HuH-7.5 (cell line): ENCODE measurements around the gene SLC51A.

ENCODE experiments used
- DNase-seq: peaks from one replicate; pipeline ENCODE4 v3.0.0; 2011; ENCODE audit warnings: low spot score

SLC51A gene

DNA sequence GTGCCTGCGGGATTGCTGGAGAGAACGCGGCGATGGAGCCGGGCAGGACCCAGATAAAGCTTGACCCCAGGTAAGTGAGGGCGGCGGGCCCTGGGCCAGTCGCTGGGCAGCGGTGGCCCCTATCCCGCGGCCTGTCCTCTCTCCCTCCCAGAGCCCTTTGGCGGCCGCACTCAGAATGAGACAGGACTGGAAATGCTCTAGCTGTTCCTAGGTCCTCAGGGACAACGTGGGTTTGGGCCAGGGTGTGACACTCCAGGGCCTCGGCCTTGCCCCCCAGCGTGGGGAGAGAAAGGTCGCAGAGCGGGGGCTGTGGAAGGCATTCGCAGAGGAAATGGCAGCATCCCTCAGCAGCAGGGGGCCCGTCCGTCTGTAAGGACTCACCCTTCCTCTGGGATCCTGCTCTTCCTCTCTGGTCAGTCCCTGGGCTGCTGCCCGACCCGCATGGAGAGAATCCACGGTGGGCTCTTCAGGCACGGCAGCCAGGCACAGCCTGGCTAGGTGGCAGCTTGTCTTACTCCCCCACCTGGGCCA lies 412 bp downstream of the SLC51A start:
- no peak for DNase-seq

DNA sequence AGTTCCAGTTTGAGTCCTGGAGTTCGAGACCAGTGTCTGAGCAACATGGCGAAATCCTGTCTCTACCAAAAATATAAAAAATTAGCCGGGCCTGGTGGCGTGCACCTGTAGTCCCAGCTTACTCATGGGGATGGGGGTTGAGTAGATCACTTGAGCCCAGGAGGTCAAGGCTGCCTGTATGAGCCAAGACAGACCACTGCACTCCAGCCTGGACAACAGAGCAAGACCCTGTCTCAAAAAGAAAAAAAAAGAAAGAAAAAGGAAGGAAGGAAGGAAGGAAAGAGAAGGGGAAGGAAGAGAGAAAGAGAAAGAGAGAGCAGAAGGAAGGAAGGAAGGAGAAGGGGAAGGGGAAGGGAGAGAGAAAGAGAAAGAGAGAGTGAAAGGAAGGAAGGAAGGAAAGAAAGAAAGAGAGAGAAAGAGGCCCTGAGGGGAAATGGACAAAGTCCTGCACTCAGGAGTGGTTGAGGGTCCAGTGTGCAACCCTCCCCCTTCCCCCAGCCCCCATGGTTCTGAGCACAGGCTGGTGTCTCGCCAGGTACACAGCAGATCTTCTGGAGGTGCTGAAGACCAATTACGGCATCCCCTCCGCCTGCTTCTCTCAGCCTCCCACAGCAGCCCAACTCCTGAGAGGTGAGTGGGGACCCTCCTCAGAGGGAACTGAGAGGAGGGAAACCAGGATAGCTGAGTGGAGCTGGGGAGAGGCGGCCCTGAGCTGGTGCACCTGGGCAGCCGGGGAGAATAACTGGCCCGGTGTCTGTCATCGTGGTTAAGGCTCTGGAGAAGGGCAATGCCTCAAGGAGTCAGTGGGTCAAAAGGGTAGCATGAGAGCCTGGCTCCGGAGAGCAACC lies 1.2 kb downstream of the SLC51A start:
- DNase-seq = no peak

DNA sequence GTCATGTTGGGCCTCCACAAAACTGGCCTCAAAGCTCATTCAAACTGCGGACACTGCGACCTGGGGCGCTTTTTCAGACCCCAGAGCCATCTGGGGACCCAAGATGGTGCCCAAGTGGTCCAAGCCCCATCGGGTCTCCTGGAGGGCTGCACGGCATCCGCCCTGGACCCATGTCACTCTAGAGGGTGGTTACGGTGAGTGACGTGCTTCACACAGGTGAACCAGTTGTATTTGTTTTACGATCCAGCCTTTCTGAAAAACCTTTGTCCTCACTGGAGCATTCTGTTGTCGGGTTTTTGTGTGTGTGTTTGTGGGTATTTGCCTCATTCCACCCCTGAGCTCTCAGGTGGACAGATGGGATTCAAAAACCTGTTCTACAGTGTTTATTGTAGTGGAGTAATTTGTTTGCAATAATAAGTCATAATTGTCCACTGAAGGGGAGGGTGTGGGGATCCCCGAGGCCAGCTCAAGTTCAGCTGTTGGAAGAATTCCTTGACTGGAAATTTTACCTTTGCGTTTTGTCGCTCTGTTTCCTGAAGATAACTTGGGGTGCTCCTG lies 1.9 kb downstream of the SLC51A start:
- no peak for DNase-seq

DNA sequence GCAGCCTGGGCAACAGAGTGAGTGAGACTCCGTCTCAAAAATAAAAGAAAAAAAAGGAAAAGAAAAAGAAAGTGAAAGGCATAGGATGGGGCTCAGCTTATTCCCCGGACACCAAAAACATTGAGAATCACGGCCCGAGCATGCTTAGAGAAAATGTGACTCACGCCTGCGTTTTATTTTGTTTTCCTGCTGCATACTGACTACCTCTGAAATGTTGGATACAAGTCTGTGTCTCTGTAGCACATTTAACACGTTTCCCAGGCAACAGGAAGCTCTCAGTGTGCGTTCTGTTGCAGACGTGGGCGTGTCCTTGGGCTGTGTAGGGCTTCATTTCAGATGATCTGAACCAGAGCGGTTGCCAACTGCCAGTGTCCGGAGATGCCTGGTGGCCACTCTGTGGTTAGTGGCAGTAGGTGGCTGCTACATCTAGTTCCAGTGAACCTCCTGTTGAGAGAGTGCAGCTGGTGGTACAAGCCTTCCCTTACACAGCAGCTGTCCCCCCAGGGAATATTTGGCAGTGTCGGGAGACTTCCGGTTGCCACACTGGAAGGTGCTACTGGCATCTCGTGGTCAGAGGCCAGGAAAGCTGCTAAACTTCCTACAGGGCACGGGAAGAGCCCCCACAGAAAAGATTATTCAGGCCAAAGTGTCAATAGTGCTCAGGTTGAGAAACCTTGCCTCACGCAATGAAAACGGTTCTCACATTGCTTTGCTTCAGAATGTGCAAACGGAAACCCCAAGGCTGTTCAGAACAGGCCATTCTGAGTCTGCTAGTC lies 3.0 kb downstream of the SLC51A start:
- no peak for DNase-seq

DNA sequence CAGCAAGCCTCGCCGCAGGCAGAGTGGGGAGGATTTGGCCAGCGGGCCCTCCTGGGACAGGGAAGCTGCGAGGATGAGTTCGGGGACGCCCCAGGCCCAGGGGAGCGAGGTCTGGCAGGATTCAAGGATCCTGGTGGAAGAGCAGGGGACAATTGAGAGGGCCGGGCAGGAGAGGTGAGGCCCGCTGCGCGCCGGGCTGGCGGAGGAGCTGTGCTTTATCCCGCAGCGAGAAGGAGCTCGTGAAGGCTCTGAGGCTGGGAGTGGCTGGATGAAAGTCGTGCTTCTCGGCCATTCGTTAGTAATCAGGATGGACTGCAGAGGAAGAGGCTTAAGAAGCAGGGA lies 3.6 kb downstream of the SLC51A start:
- DNase-seq = no peak

DNA sequence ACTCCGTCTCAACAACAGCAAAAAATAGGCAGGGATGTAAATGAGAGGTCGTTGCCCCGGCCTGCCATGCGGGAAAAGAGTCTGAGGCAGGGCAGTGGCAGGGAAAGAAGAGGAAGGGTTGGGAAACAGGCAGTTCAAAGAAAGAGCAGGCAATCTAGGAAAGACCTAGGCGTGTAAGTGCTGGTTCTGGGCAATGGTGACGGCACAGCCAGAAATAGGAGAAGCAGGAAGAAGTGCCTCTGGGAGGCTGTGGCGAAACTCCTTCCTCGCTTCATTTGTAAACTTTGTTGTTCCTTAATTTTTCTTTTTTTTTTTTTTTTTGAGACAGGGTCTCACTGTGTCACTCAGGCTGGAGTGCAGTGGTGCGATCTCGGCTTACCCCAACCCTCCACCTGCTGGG lies 4.3 kb downstream of the SLC51A start:
- DNase-seq = no peak

DNA sequence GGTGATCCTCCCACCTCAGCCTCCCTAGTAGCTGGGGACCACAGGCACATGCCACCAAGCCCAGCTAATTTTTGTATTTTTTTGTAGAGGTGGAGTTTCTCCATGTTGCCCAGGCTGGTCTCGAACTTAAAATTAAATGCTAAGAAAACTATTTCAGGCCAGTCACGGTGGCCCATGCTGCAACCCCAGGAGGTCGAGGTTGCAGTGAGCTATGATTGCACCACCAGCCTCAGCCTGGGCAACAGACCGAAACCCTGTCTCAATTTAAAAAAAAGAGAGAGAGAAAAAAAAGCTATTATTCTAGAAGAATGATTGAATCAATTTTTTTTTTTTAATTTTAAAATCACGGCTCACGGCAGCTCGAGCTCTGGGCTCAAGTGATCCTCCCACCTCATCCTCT lies 4.7 kb downstream of the SLC51A start:
- no peak for DNase-seq

DNA sequence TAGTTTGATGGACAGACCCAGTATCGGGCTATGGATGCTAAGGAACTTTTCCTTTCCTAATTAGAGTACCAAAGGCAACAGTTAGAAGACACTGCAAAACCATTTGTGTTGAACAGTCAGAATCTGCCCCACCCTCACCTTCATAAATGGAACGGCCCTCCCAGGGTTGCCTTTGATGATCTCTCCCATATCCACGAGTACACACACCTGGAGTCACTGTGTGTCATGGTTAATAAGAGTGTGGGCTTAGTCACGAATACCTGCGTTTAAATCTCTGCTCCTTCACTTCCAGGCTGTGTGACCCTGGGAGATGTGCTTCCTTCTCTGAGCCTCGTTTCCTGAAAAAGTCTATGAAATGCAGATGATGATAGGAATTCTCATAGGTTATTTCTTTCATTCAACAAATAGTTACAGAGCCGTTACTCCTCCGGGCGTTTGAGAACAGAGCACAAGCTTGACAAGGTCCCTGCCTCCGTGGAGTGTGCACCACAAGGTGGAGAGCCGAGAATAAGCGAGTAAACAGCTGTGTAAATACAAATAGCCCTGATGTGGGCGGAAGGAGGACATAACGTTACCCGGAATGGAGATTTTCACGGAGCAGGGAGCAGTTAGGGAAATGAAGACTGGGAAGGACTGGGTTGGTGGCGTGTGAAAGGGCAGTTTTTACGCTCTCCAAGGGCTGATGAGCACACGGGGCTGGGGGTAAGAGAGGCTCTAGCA lies 6.7 kb downstream of the SLC51A start:
- DNase-seq = no peak

DNA sequence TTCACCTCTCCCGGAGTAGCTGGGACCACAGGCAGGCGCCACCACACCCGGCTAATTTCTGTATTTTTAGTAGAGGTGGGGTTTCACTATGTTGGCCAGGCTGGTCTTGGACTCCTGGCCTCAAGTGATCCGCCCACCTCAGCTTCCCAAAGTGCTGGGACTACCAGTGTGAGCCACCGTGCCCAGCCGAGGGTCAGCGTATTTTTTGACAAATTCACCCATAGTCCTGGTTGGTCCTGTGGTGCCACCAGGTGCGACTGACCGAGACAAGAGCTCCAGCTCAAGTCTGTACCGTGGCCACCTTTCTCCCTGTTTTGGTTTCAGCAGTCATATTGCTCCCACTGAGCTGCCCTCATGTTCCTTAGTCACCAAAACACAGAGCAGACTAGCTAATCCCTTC lies 8.8 kb downstream of the SLC51A start:
- DNase-seq = no peak

DNA sequence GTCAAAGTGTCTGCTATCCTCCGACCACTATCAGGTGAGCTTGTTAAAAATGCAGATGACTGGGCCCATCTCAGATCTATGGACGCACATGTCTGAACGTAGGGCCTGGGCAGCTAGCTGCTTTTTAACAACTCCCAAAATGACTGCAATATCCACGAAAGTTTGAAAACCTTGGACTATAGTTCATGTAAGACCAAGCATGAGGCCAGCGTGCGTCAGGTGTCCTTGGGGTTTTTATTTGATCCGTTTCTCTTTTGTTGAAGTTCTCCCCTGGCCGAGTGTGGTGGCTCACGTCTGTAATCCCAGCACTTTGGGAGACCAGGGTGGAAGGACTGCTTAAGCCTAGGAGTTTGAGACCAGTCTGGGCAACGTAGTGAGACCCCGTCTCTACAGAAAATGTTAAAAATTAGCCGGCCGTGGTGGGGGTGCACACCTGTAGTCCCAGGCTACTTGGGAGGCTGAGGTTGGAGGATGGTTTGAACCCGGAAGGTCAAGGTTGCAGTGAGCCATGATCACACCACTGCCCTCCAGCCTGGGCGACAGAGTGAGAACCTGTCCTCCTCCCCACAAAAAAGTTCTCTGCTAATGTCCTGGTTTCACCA lies 9.5 kb downstream of the SLC51A start:
- no peak for DNase-seq

DNA sequence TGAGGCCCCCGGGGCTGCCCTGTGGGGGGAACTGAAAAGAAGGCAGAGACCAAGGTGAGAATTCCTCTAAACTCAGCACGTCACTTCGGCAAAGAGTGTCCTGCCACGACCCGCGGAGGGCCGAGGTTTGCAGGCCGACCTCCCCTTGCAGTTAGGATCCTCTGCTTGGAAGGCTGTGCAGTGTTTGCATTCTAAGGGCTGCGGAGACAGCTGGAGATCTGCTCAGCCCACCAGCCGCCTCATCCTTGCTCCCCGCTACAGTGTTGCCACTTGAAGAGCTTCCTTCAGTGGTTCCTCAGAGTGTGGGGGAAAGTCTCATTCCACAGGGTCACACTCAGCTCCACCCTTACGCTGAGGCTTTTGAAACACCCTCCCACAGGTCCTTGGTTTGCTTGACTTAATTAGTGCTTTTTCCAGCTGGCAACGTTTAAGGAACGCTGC lies 10.8 kb downstream of the SLC51A start:
- DNase-seq = no peak

DNA sequence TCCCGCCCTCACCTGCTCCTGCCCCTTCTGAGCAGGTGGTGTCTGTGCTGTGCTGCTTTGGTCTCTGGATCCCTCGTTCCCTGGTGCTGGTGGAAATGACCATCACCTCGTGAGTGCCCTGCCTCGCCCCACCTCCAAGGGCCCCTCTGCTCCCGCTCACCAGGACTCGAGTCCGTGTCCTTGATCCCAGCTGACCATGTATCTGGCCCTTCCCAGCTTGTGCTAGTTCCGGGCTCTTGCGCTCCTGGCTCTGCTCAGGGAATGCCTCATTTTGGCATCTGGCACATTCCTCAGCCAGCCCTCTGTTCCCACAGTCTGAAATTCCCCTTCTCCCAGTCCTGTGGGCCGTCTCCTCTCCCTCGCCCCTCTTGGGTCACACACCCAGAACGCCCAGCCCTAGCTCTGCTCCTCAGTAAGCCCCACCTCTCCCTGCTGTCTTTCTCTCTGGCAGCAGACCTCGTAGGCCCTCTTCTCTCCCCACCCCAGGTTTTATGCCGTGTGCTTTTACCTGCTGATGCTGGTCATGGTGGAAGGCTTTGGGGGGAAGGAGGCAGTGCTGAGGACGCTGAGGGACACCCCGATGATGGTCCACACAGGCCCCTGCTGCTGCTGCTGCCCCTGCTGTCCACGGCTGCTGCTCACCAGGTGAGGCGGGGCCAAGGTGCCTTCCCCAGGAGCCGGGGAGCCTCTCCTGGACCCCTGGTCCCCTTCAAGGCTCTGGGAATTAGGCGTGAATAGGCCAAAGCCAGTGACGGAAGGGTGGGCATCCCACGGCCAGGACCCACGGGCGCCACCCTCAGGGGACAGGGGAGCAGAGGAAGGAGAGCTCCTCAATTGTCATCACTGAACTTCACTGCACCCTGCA lies 11.5 kb downstream of the SLC51A start:
- DNase-seq = no peak

DNA sequence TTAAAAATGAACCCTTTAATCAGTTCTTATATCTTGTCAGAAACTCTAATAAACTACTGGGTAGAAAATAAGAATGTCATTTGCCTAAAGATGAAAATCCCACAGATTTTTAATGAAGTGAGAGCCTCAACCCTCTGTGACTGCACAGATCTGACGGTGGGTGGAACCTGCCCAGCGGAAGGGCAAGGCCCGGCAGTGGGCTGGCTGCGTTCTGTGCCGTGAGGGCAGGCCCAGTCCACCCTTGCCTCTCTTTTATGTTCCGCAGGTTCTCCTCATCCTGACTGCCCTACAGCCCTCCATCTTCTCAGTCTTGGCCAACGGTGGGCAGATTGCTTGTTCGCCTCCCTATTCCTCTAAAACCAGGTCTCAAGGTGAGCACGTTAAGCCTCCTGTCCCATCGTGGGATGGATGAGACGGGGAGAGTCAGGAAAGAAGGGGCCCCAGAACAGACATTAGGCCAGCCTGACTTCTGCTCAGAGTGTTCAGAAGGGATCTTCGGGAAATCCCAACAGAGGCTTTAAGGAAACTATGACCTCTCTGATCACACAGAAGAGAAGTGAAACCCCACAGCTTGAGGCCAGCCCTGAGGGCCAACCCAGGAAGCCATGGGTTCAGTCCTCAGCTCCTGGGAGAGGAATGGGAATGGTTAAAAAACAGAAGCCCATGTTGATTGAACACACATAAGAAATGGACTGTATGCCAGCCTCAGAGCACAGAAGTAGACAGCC lies 16.0 kb downstream of the SLC51A start:
- DNase-seq = no peak

DNA sequence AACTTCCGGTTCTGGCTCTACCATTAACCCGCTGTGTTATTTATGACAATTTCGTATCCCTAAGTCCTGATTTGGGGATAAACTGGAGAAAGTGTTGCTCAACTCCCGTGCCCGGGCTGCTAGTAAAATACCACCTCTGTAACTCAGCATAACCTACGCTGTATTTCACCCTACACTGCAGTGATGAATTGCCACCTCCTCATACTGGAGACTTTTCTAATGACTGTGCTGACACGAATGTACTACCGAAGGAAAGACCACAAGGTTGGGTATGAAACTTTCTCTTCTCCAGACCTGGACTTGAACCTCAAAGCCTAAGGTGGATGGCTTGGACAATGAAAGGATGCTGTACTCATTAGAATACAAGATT lies 16.5 kb downstream of the SLC51A start:
- DNase-seq = no peak

DNA sequence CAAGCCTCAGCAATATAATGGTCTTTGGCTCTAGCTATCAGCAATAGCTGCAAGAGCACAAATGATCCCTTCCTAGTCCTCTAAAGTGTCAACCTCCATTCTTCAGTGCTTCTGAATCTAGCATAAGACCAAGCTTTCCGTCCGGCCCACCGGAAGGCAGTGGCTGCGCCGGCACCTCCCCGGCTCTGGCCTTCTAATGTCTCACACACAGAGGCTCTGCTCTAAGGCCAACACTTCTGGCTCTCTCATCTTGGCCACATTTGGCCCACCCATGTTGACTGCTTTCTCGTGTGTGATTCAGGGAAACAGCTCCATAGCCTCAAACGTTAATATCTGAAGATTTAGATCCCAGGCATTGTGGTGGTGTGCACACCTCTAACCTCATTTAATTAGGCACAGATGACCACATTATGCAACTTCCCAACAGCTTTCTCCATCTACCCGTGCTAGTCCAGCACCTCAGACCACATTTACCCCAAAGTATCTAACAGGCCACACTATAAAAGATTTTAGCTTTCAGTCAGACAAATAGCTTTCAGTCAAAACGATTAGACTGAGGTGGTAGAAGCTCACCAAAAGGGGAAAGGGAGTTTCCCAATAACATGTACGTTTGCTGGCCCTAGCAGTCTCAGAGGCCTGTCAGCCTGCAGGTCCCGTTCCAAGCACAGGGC lies 19.3 kb downstream of the SLC51A start:
- no peak for DNase-seq

DNA sequence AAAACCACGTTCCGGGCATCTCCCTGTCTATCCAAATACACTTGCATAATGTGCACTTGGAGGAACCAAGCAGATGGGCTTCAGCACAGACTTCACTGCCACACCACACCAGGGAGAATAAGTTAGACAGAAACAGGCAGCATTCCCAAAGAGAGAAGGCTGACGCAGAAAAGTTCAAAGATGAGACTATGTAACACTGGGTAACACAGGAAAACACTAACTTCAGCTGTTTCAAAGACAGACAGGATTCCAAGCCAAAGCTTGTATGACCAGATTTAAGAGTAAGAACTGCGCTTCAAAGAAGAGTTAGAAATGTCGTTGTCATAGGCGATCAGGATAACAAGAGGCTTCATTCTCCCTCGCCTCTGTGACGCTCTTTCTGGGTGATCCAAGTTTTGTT lies 19.9 kb downstream of the SLC51A start:
- DNase-seq = no peak

DNA sequence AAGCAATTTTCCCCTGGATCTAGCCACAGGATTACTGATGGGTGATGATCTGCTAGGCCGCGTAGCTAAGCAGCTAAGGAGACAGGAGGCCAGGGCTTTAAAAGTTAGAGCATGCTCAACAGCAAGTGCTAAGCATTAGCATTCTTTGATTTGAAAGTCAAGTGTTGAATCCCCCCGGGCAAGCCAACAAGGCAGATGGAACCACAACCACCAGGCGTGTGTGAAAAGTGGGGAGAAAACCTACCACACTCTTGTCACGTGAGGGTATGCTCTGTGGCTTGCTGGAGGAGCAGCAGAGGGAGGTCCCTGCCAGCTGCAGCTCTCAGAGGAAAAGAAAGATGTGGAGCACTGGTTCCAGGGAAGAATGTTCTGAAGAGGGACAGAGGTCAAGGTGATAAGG lies 20.9 kb downstream of the SLC51A start:
- no peak for DNase-seq

DNA sequence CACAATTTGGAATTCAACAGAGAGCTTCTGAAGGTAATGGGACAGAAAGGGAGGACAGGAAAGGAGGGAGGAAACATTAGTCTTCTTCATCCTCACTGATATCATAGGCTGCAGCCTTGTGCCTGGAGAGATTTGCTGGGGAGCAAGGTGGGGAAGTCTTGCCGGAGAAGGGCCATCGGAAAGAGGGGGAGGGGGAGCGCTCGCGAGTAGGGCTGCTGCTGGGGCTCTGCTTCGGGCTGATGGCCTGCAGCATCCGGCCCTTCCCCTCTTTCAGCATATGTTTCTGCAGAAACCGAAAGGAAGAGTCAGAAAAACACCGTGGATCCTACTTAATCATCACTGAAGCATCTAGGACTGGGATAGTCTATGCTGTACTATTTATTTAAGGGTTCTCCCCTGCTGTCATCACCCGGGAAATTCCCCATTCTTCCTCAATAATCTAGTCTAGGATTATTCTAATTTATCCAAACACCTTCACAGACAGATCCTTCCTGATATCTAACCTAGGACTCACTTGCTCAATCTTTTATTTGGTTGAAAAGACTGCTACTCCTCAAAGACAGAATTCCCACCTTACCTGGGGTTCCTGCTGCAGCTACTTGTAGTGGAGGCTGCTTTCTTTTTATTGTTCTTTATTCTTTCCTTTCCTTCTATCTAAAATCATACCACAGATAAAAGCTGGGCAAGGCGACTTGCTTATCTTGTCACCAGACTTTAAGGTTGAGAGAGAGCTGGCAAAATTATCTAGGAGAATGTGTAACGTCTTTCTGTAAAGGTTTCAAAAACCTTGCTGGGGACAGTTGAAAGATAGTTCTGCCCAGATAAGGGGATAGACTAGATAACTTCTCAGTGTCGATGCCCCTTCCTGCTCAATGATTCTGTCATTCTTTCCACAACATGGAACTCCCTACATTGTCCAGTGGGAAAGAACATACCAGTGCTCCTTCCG lies 22.6 kb downstream of the SLC51A start:
- DNase-seq = no peak

DNA sequence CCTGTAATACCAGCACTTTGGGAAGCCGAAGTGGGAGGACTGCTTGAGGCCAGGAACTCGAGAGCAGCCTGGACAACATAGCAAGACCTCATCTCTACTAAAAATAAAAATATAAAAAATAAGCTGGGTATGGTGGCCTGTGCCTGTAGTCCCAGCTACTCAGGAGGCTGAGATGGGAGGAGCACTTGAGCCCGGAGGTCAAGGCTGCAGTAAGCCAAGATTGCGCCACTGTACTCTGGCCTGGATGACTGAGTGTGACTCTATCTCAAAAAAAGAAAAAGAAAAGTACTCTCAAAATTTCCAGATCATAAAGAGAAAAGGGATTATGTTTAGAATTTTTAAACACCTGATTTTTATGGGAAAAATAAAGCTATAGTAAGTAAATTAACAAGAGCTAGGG lies 24.1 kb downstream of the SLC51A start:
- DNase-seq = no peak
